ENCODE data around the gene TAF3. TPM values are rescaled to one million over a fixed set of nuclear protein-coding genes. Genes with fewer than 3 reads are reported as not detected.

TAF3 gene
- total RNA-seq, 1 experiment from 2014 or later: 5.5 TPM

- CTCF ChIA-PET: no interaction called here
Measured at GRCh38 chr10:8035006-8035640, 216.8 kb downstream of the TAF3 start.

More at GRCh38 chr10:8035006-8035640, 216.8 kb downstream of the TAF3 start:
- Histone ChIP-seq H3K9me3 (ENCODE audit: control insufficient read depth, insufficient read depth, low read depth, low read length) (no peaks in the 10 kb centered on the region), H3K4me3 (ENCODE audit: low read depth in 2 of 2, low read length in 2 of 2) (no peak overlapping the region), H3K27me3 (ENCODE audit: control insufficient read depth, insufficient read depth, low read length) (no peaks in the 10 kb centered on the region), H3K27ac (ENCODE audit: low read length) (no peak overlapping the region), H3K36me3 (ENCODE audit: control insufficient read depth, insufficient read depth, low read length) (no peaks in the 10 kb centered on the region), H3K4me1 (ENCODE audit: control insufficient read depth, insufficient read depth, low read length) (no peaks in the 10 kb centered on the region)
- intact Hi-C loops (cut with micrococcal nuclease; ENCODE audit: unreplicated experiment) (no loop called here), in situ Hi-C loops (cut with HindIII; ENCODE audit: low pct_unique_long_range_greater_than_20kb, low sequenced_read_pairs) (no loop called here)
- TF ChIP-seq CTCF (IDR thresholded peaks at IDR 0.05) (no peak), REST (IDR thresholded peaks at IDR 0.05; ENCODE audit: insufficient read depth in 1 of 2, low read depth in 2 of 2, low read length in 1 of 2) (no peak), POLR2AphosphoS5 (IDR thresholded peaks at IDR 0.05; ENCODE audit: low read depth, low read length) (no peak), SIN3A (IDR thresholded peaks at IDR 0.05; ENCODE audit: borderline replicate concordance, insufficient read depth, low read depth, low read length) (no peak), TCF7L2 (IDR thresholded peaks at IDR 0.05; ENCODE audit: low read depth, low read length) (no peak)
- no TSS peak for BruUV-seq (replicated peaks)
- DNase-seq (ENCODE audit: low read depth, low spot score) (no peak), ATAC-seq (no peak)
- POLR2A ChIA-PET: interaction anchor here (0.6 kb wide), 1 partner anchor 20 kb away, joined by 5 read pairs; no protein-coding TSS in a partner anchor

Measured in Panc1 (cell line).